OCI-LY3 (cell line): ENCODE data around the gene FAM53B.

Experiments
- EZH2phosphoT487 ChIP-seq: fragments of 200-600 bp; shearing (Covaris generic); IDR thresholded peaks from 2 replicates; pipeline ENCODE4 v1.6.1; 2018; ENCODE audit warnings: antibody characterized with exemption, mixed run types, low read depth
- TF ChIP-seq, protein P1 (sequence below): fragments of 200-600, 300-600 bp; sonication (generic); IDR thresholded peaks from 2 replicates; pipeline ENCODE4 v1.5.1; 2014; ENCODE audit warnings: antibody characterized with exemption, low read length, low read depth

DNA sequence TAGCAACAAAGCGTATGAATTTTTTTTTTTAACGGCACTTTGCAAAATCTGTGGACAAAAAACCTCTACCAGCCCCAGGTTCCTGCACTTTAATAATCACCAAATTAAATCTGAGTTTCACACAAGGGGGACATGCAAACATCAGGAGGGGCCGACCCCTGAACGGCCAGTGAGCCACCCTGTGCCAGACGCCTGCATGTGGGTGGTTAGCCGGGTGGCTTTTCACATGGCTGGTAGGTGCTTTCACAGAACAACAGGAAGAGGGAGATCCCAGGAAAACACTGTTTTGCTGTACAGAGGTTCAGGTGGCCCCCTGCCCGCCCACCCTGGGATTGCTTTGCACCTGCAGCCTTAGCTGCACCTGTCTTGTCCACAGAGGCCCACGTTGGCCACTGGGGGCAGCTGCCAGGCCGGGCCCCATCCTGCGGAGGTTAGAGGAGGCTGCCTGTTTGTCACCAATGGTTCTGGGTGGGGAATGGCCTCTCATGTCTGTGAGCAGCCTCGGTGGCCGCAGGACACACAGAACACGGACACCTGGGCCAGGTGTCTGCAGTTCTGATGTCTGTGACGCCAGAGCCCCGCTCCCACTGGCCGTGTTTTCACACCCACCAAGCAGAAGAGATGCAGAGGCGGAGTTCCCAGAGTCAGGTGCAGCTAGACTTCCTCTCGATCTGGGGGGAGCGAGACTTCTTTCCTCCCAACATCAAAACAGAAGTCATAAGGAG, 107.7 kb downstream of the FAM53B start:
- TF ChIP-seq, protein P1, sequence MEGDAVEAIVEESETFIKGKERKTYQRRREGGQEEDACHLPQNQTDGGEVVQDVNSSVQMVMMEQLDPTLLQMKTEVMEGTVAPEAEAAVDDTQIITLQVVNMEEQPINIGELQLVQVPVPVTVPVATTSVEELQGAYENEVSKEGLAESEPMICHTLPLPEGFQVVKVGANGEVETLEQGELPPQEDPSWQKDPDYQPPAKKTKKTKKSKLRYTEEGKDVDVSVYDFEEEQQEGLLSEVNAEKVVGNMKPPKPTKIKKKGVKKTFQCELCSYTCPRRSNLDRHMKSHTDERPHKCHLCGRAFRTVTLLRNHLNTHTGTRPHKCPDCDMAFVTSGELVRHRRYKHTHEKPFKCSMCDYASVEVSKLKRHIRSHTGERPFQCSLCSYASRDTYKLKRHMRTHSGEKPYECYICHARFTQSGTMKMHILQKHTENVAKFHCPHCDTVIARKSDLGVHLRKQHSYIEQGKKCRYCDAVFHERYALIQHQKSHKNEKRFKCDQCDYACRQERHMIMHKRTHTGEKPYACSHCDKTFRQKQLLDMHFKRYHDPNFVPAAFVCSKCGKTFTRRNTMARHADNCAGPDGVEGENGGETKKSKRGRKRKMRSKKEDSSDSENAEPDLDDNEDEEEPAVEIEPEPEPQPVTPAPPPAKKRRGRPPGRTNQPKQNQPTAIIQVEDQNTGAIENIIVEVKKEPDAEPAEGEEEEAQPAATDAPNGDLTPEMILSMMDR: 0 out of 2 replicates have a peak, but pooled peaks have one; percentile 4
- TF ChIP-seq EZH2phosphoT487: no peak
